Kasumi-1 (cell line): ENCODE results near the gene MEAF6.
"Not testable (repeated sequence)": the region's sequence is repeated elsewhere in the genome, so short reads cannot be mapped to it uniquely, and the experiment has no call there.

Experiments
- DNase-seq, 2 experiments: peaks; one replicate each; lab custom pipeline; 2025; lab: John Stamatoyannopoulos, UW

MEAF6 gene

DNA sequence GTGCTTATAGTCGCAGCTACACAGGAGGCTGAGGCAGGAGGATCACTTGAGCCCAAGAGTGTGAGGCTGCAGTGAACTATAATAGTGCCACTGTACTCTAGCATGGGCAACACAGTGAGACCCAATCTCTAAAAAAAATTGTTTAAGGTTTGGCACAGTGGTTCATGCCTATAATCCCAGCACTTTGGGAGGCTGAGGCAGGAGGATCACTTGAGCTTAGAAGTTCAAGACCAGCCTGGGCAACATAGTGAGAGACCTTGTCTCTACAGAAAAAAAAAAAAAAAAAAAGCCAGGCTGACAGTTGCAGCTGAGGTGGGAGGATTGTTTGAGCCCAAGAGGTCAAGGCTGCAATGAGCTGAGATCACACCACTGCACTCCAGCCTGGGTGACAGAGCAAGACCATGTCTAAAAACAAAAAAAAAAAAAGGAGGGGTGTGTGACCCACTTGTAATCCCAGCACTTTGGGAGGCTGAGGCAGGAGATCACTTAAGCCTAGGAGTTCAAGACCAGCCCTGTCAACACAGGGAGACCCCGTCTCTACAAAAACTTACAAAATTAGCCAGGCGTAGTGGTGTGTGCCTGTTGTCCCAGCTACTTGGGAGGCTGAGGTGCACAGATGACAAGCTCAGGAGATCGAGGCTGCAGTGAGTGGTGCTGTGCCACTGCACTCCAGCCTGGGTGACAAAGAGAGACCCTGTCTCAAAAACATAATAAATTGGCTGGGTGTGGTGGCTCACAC, 18.0 kb upstream of the MEAF6 start:
- not testable (repeated sequence) for DNase-seq

DNA sequence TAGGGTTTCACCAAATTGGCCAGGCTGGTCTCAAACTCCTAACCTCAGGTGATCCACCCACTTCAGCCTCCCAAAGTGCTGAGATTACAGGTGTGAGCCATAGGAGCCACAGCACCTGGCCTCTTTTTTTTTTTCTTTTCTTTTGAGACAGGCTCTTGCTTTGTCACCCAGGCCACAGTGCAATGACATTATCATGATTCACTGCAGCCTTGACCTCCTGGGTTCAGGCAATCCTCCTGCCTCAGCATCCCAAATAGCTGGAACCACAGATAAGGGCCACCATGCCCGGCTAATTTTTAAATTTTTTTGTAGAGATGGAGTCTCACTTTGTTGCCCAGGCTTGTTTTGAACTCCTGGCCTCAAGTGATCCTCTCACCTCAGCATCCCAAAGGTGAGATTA, 15.3 kb upstream of the MEAF6 start:
- DNase-seq, result not testable (repeated sequence)

DNA sequence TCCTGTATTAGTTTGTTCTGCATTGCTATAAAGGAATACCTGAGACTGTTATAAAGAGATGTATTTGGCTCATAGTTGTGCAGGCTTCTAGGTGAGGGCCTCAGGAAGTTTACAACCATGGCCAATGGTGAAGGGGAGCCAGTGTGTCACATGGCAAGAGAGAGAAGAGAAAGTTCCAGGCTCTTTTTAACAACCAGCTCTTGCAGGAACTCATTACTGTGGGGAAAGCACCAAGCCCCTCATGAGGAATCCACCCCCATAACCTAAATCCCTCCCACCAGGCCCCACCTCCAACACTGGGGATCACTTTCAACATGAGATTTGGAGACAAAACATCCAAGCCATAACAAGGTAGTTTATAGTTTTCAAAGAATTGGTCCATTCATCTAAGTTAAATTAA, 5.0 kb upstream of the MEAF6 start:
- DNase-seq, result no peak

DNA sequence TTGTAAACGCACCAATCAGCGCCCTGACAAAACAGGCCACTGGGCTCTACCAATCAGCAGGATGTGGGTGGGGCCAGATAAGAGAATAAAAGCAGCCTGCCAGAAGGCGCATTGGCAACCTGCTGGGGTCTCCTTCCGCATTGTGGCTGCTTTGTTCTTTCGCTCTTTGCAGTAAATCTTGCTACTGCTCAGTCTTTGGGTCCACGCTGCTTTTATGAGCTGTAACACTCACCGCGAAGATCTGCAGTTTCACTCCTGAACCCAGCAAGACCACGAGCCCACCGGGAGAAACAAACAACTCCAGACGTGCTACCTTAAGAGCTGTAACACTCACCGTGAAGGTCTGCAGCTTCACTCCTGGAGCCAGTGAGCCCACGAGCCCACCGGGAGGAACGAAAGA, 4.4 kb upstream of the MEAF6 start:
- DNase-seq, result peak in 1 of 2 experiments; percentile 3

DNA sequence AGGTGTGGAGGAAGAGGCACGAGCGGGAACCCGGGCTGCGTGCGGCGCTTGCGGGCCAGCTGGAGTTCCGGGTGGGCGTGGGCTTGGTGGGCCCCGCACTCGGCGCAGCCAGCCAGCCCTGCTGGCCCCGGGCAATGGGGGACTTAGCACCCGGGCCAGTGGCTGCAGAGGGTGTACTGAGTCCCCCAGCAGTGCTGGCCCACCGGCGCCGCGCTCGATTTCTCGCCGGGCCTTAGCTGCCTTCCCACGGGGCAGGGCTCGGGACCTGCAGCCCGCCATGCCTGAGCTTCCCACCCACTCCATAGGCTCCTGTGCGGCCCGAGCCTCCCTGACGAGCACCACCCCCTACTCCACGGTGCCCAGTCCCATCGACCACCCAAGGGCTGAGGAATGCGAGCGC, 3.7 kb upstream of the MEAF6 start:
- not testable (repeated sequence) for DNase-seq

DNA sequence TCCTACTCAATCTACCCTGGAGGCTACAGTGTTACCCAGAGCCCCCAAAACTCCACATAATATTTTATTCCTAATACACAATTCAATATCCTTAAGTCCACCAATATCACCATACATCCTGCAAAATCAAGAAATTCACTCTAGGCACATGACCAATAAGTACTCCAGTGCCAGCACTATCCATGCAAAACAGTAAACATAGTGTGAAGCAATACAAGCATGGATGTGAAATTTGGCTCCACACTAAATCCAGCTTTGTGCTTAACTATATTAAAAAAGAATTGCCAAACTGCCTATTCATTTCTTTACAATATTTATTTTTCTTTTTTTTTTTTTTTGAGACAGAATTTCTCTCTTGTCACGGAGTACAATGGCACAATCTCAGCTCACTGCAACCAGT, 3.0 kb upstream of the MEAF6 start:
- DNase-seq, result no peak

DNA sequence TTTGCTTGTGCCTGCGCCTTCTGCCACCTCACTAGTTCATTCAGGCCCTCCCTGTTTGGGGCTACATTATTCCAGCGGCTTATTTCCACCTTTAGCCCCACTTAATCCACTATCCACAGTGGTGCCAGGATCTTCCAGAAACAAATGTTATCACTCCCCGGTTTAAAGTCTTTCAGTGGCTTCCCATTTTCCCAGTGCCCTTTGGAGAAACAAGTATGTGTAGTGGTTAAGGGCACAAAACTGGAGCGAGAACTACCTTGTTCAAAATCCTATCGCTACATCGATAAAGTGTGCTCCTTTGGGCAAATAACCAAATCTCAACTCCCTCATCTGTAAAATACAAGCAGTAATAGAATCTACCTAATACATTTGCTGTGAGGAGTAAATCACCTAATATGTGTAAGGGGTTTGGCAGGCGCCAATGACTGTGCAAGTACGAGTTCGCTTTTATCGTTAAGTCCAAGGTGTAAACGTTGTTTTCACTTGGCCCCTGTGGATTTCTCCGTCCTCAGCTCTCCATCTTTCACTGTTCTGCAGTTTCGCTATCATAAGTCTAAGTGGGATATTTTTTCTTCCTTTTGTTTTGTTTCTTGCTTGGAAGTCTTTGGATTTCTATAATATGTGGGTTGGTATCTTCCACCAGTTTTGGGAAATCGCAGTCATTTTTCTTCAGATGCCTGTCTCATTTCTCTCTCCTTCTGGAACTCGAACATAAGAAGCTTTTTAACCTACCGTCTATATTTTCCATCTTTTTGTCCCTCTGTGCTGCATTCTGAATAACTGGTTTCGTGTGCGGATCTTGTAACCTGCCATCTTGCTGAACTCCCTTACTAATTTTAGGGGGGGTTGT, 844 bp upstream of the MEAF6 start:
- no peak for DNase-seq

DNA sequence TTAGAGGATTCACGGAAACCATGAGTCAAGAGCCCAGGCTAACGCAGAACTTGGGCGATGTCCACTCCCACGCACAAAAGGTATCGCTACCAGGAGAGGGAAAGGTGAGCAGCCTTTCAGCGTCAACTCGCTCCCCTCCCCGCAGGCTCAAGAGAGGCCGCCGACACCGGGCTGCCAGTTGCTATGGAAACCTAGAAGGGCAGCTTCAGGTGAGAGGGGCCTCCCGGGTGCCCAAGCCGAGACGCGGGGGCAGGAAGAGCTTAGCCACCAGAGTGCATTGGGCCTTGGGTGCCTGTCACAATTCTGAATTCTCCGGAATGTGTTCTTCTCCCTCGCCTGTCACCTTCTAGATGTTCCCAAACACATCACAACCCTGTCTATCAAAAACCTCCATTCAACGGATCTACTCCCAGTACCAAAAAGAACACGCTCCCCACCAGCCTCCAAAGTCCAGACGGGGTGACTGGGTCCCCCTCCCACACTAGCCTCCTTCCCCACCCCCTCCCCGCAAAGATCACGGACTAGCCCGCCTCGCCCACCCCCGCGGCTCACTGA, 694 bp downstream of the MEAF6 start:
- peak; percentile 9 to 45 for DNase-seq

DNA sequence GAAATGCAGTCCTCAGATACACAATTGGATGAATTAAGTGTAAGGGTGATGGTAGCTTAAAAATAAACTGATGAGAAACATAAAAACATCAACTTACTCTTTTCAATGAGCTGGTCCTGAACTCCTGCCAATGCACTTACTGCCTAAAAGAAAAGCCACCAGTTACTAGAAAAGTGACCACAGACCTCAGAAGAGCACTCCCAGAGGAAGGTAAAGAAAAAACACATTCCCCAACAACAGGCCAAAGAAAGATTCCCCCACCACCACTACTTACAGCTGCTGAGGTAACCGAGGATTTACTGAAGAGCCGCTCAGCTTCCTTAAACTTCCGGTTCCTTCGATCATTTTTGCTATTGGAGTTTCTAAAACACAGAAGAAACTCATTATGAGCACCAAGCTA, 5.4 kb downstream of the MEAF6 start:
- DNase-seq, result peak; percentile 68 to 76

DNA sequence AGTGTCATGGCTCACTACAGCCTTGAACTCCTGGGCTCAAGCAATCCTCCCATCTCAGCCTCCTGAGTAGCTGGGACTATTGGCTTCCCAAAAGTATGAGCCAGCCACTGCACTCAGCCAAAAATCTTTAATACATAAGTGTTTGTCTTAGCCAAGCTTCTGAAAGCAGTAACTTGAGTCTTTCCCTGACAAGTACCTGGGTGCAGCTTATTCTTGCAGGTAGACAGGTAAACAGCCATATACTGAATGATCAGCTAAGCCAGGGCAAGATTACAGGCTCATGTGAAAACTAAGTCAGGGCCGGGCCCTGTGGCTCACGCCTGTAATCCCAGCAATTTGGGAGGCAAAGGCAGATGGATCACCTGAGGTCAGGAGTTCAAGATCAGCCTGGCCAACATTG, 7.8 kb downstream of the MEAF6 start:
- DNase-seq, result no peak

DNA sequence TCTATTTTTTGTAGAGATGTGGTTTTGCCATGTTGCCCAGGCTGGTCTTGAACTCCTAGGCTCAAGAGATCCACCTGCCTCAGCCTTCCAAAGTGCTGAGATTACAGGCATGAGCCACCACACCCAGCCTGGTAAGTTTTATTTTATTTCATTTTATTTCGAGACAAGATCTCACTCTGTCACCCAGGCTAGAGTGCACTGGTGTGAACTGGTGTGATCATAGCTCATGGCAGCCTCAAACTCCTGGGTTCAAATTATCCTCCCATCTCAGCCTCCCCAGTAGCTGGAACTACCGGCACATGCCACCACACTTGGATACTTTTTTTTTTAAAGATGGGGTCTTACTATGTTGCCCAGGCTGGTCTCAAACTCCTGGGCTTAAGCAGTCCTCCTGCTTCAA, 11.8 kb downstream of the MEAF6 start:
- not testable (repeated sequence) for DNase-seq

DNA sequence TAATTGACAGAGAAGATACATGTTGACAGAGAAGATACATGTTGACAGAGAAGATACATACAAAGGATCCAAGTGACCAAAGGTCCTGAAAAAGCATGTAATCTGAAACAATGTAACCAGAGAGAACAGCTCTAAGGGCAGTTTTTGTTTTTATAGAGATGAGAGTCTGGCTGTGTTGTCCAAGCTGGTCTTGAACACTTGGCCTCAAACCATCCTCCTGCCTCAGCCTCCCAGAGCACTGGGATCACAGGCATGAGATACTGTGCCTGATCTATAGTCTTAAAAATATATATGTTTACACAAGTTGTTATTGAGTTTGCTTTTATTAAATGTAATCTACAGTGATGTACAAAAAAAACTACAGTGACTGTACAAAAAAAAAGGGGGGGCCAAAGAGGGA, 12.5 kb downstream of the MEAF6 start:
- DNase-seq, result no peak

DNA sequence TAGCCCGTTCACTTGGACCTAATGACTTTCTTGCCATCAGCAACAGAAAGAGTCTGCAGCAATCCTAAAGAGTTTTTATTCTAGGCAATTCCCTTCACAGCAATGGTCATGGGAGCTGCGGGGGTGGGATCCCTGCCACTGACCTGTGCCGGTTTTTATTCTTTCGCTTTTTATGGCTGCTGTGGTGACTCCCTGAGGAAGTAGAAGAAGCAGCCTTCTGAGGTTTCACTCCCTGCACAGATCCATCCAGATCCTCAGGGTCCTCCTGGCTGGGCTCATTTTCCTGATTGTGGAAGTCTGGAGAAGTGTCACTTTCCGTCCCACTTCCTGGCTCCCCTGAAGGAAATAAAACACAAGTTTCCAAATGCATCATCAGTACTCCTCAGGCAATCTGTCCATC, 12.9 kb downstream of the MEAF6 start:
- DNase-seq, result no peak

DNA sequence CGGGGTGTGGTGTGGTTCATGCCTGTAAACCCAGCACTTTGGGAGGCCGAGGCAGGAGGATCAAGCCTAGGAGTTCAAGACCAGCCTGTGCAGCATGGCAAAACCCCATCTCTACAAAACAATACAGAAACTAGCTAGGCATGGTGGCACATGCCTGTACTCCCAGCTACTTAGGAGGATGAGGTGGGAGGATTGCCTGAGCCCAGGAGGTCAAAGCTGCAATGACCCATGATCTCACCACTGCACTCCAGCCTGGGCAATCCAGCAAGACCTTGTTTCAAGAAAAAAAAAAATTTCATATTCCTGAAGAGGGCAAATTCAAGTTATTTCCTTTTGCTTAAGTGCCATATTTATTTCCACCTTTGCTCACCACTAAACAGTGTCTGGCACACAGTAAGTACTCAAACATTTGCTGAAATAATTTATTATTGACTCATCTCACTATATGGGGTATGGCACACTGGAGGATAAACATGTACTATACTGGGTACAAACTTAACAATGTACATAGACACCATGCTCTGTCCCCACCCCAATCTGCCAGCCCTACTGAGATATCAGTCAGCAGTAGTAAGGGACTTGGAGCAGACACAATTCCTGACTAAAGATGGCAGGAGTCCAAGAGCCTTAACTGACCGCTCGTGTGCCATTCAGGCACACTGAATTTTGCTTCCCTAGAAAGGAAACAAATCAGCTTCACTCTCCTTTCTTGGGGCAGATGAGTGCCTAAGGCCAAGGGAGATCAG, 15.5 kb downstream of the MEAF6 start:
- DNase-seq, result no peak

DNA sequence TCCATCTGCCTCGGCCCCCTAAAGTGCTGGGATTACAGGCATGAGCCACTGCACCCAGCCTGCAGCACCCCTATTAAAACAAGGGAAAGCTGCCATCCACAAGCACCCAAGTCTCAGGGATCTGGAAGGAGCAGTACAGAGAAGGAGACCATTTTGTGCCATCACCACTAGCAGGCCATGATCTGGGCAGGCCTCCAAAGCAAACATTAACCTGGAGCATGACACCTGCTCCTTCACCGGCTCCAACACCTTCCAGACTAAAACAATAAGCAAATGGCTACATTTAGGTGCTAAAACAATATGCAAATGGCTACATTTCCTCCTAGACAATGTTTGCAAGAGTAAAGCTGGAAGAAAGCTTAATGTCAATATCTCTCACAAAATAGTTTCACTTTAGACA, 16.7 kb downstream of the MEAF6 start:
- DNase-seq, result no peak

DNA sequence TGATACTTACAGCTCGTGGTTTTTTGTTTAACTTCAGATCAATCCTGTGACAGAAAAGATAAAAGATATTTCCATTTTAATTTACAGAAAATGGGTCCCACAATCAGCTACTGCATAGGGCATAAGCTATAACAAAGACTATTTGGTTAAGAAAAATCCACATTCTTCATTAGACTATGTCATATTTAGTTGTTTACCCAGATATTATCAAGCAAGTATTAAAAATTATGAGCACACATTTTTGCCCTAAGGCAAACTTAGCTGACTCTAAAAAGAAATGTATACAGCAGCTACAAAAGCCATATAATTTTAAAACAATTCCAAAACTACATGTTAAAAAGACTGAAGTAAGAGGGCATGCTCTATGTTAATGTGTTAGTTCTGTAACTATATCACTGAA, 18.7 kb downstream of the MEAF6 start:
- DNase-seq, result no peak

DNA sequence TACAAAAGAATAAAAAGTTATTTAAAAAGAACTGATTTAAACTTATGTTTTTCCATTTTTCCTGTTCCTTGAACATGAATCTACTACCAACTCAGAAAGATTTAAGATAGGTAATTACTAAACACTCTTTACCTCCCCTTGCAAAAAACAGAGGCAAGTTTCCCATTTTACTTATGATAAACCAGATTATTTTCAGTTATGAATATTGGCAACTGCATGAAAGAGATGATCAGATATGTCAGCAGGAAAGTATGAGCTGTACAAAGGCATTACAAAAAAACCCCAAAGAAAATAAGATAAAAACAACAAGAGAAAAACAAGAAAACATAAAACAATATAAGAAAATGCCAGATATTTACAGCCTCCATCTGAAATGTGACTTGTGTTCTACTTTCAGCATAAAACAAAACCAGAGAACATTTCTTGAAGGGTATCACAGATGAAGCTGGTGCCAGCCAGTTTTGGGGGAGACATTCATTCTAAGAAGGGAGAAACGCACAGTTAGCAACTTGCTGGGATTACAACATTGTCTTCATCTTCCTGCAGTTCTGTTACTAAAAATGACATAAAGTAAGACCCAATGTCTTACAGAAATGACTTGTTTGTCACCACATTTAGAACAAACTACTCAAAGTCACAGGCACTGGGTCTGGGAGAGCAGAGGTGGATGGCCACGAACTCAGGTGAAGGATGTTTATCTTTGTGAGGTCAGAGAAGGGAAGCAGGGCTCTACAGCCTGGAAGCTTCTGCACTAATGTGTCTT, 21.0 kb downstream of the MEAF6 start:
- no peak for DNase-seq

DNA sequence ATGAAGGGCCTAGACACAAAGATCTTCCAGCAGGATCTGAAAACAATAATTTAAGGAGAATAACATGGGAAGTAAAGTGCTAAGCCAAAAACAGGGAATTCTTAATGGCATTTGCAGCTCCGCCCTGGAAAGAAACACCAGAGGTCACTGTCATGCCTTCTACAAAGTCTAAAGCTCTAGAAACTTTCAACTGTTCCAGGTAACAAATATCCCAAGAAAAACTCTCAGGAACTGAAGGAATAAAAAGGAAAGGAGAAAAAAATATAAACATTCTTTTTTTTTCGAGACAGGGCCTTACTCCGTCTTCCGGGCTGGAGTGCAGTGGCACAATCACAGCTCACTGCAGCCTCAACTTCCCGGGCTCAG, 27.0 kb downstream of the MEAF6 start:
- DNase-seq, result no peak

DNA sequence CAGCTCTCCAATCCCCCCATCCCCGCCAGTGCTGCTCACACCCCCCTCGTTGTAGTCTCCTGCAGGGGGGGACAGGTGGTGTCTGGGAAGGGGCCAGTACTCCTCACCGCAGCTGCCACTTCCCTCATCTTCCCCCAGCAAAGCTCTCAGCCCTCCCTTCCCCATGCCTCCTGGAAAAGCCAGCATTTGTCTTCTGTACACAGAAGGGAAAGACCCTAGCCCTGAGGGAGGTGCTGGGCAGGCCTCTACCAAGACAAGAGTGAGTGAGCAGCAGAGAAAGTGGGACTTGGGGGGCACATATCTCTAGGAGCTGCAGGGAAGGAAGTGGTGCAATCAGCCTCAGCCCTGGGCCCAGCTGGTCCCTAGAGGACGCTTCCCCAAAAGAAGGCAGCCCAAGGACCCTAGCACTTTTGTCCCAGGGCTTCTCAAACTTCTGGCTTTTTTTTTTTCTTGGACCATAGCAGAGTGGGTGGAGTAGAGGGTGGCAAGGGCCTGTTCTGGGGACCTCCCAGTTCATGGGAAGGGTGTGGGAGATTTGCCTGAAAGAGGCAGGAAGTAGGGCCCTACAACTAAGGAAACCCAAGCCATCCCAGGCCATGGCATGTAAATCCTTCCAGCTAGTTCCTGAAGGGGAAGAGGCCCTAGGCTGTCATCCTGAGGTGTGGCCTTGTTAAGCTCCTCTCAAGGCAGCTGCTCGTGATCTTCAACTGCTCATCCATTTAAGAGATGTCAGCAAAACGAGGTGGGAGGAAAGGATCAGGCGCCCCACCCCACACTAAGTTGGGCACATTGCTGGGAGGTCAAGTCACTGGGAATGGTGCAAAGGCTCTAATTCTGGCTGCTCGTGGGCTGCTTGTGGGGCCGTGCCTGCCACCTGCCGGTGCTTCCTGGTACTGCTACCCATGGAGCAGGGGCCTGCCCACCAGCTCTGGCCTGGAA, 27.6 kb downstream of the MEAF6 start:
- peak; percentile 80 to 84 for DNase-seq

DNA sequence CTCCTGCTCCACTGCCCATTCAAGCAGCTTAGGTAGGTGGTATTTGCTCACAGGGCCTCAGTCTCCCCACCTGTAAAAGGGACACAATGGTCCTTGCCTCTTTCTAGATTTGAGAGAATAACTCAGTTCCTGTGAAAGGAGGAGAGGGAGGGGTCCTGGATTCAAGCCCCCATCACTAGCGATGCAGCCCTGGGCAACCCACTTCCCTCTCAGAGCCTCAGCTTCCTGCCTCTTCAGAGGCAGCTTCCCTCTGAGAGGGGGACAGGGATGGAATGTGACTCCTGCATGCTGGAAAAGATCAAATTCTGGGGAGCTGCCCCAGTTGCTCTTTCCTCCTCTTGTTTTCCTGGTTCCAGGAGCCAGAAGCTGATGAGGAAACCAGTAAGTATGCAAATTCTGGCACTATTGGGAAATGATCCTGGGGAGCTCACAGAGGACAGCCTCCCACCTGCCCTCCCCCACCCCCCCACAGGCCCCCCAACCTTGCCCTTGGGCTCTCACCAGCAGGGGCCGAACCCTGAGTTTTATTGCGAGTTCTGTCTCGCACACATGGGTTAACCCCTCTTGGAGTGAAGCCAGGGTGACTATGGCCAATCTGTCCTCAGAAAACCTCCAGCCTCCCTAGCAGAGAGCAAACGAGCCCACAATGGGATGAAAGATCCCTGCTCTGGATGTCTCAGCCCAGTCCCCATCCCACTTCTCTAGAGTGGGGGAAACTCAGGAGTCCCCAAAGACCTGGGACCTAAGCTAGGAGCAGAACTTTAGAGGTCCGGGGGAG, 28.5 kb downstream of the MEAF6 start:
- DNase-seq, result peak; percentile 16 to 41
